Lung (tissue), 12 donors: Measurements from ENCODE around the gene KCNK13. TPM values are rescaled to one million over a fixed set of nuclear protein-coding genes. Genes with fewer than 3 reads are reported as not detected.

ENCODE experiments used
- ATAC-seq: fragments of 200-7000 bp; cut with Tn5 transposase; one replicate; pipeline ENCODE4 v1.9.1; 2020; ENCODE audit warnings: moderate number of reproducible peaks; ENCODE audit not compliant: insufficient read depth, low FRiP score
- DNase-seq, 3 donors: peaks; one replicate each; pipeline ENCODE4 v3.0.0-alpha.2; 2013 to 2017
- H3K27ac ChIP-seq, 2 donors: one replicate each; pipeline ENCODE4 v1.5.1; 2013; ENCODE audit warnings: mild to moderate bottlenecking in 2 of 2, moderate library complexity in 2 of 2, control low read depth in 1 of 2, inconsistent platforms in 1 of 2, low read depth in 1 of 2, low read length in 1 of 2
- H3K27me3 ChIP-seq, 3 donors: one replicate each; pipeline ENCODE4 v1.5.1; 2013; ENCODE audit warnings: low read length in 2 of 3; ENCODE audit not compliant: control insufficient read depth in 3 of 3, insufficient read depth in 3 of 3
- H3K36me3 ChIP-seq, 4 donors: one replicate each; pipeline ENCODE4 v1.5.1; 2013; ENCODE audit warnings: low read length in 4 of 4, mild to moderate bottlenecking in 1 of 4, moderate library complexity in 1 of 4; ENCODE audit not compliant: control insufficient read depth in 4 of 4, insufficient read depth in 4 of 4
- H3K4me1 ChIP-seq, 5 donors: one replicate each; pipeline ENCODE4 v1.5.1; 2013; ENCODE audit warnings: low read length in 5 of 5, mild to moderate bottlenecking in 2 of 5, moderate library complexity in 1 of 5; ENCODE audit not compliant: control insufficient read depth in 5 of 5, insufficient read depth in 5 of 5
- H3K4me3 ChIP-seq: one replicate; pipeline ENCODE4 v1.5.1; 2013; ENCODE audit warnings: mild to moderate bottlenecking, control low read depth, moderate library complexity
- H3K9ac ChIP-seq, 2 donors: one replicate each; pipeline ENCODE4 v1.5.1; 2013; ENCODE audit warnings: low read length in 2 of 2, control low read depth in 1 of 2; ENCODE audit not compliant: insufficient read depth in 1 of 2
- H3K9me3 ChIP-seq, 4 donors: one replicate each; pipeline ENCODE4 v1.5.1; 2013; ENCODE audit warnings: low read length in 3 of 4, mild to moderate bottlenecking in 1 of 4, moderate library complexity in 1 of 4; ENCODE audit not compliant: control insufficient read depth in 4 of 4, insufficient read depth in 3 of 4
- WGBS, 2 donors: extraction: QIAGEN DNeasy Blood & Tissue Kit; methylation state at CpG; one replicate each; pipeline ENCODE4 v1.1.7; 2013; 5-methylcytosine and 5-hydroxymethylcytosine counted together
- polyA plus RNA-seq, 2 donors: library from polyadenylated mRNA; stranded (reverse); fragments of 200-250 nt; gene quantifications; one replicate each; pipeline ENCODE4 v1.2.1, GENCODE V29; 2013
- total RNA-seq, 2 donors: library from RNA; depleted of rRNA in 1 of 2; stranded (reverse); fragments of >200 nt in 1 of 2; gene quantifications; one replicate each; pipeline ENCODE4 v1.2.1, GENCODE V29; 2014 to 2021
- TF ChIP-seq, protein P1 (sequence below): IDR thresholded peaks from 2 replicates; pipeline ENCODE4 v1.5.1; 2012; ENCODE audit warnings: mild to moderate bottlenecking; ENCODE audit errors: control extremely low read depth, extremely low read depth
- donor health status: control.
- donor health status: control.
- donor health status: Bipolar disorder and iron deficiency.
- donor health status: healthy.
- donor health status: DM: yes; HTN: yes; CAD: no.

KCNK13 gene
- total and polyA plus RNA-seq, 4 donors = 0.34 to 1.4 (median 0.57) TPM

DNA sequence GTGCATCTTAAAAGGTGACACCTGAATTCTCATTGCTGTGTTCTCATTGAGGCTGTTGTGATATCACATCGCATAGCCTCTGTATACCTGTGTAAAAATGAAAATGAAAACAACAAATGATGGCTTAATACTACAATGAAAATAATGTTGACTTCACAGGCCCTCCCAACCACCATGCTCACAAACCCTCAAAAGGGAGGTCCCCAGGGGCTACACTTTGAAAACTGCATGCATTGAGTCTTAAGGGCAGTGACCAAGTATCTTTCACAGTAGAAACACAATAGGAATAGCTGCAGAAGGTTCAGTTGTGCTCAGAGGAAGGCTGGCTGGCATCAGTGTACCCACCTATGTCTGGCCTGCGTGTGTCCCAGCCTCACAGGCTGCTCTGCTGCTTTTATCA is 27.6 kb upstream of the KCNK13 start:
- H3K9ac ChIP-seq = no peak overlapping the region
- H3K27me3 ChIP-seq = no peaks in the 10 kb centered on the region
- DNase-seq = no peak
- H3K27ac ChIP-seq = no peak overlapping the region
- H3K36me3 ChIP-seq = peaks cover 8 to 29% (median 14%) of the 10 kb centered on the region in 4 donors
- no peaks in the 10 kb centered on the region for H3K4me1 ChIP-seq
- 95% methylated on average over 2 of the region's 2 CpGs for WGBS, 2 donors
- ATAC-seq = no peak
- TF ChIP-seq, protein P1, sequence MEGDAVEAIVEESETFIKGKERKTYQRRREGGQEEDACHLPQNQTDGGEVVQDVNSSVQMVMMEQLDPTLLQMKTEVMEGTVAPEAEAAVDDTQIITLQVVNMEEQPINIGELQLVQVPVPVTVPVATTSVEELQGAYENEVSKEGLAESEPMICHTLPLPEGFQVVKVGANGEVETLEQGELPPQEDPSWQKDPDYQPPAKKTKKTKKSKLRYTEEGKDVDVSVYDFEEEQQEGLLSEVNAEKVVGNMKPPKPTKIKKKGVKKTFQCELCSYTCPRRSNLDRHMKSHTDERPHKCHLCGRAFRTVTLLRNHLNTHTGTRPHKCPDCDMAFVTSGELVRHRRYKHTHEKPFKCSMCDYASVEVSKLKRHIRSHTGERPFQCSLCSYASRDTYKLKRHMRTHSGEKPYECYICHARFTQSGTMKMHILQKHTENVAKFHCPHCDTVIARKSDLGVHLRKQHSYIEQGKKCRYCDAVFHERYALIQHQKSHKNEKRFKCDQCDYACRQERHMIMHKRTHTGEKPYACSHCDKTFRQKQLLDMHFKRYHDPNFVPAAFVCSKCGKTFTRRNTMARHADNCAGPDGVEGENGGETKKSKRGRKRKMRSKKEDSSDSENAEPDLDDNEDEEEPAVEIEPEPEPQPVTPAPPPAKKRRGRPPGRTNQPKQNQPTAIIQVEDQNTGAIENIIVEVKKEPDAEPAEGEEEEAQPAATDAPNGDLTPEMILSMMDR = no peak
- H3K4me3 ChIP-seq = no peak overlapping the region
- H3K9me3 ChIP-seq = no peaks in the 10 kb centered on the region

DNA sequence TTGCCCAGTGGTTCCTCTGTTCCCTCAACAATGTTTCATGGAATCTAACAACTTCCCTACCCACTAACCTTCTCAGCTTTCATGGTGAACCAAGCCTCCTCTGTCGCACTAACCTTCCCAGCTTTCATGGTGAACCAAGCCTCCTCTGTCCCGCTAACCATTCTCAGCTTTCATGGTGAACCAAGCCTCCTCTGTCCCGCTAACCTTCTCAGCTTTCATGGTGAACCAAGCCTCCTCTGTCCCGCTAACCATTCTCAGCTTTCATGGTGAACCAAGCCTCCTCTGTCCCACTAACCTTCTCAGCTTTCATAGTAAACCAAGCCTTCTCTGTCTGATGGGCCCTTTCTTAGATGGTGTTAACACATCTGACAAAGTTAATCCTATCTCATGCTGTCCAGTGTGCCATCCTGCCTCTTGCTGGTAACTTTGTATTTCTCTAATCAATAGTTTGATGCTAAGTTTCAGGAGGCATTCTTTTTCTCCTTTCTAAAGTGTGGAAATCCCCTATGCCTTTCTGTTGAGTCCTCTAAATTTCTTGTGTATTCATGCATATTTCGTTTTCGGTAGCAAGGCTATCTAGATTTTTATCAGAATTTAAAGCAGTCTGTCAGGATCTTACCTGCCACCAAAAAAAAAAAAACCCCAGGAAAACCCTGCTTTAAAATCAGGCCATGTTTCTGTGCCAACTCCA is 26.8 kb upstream of the KCNK13 start:
- TF ChIP-seq, protein P1 = no peak
- Histone ChIP-seq H3K9ac (no peak overlapping the region), H3K4me3 (no peak overlapping the region), H3K27ac (no peak overlapping the region), H3K9me3 (no peaks in the 10 kb centered on the region), H3K4me1 (no peaks in the 10 kb centered on the region), H3K27me3 (no peaks in the 10 kb centered on the region), H3K36me3 (peaks cover 8 to 31% (median 12%) of the 10 kb centered on the region in 4 donors)
- ATAC-seq (no peak), DNase-seq (no peak)
- WGBS, 2 donors = 96 to 98% methylated on average over 6 of the region's 6 CpGs

DNA sequence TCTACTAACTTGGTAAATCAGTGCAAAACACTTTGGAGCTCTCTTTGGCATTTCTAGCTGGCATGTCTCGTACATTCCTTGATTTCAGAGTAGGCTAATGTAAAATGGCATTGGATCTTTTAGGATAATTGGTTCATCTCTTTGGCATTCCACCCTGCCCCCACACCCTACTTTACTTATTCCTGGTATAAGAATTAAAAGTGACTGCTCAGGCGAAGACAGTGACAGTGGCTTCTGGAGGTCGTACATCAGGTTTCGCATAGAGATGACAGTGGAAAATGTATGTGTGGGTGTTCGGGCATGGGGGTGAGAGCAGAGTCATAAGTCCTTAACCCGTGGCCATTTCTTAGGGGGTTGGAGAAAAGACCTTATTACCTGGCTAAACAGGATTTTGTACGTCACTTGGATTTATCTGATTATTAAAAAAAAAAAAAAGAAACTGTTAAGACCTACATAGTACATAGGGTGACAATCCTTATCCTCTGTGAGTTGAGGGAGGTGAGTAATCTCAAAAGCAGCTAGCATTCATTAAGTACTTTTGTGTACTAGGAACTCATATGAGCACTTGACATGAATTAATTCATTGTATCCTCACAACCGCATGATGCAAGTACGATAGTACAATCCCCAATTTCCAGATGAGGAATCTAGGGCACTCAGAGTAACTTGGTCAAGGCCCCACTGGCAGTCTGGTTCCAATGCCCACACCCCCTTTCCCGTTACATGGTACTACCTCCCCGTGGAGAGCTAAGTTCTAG is 22.4 kb upstream of the KCNK13 start:
- Histone ChIP-seq H3K36me3 (peaks cover 0 to 17% (median 3%) of the 10 kb centered on the region in 4 donors), H3K9me3 (no peaks in the 10 kb centered on the region), H3K27me3 (no peaks in the 10 kb centered on the region), H3K9ac (no peak overlapping the region), H3K4me1 (no peaks in the 10 kb centered on the region), H3K4me3 (no peak overlapping the region), H3K27ac (no peak overlapping the region)
- ATAC-seq = no peak
- WGBS, 2 donors = 96 to 97% methylated on average over 11 of the region's 11 CpGs
- TF ChIP-seq, protein P1 = no peak
- no peak for DNase-seq
